ENCODE measurements around the gene LRRC66. TPM values are rescaled to one million over a fixed set of nuclear protein-coding genes. Genes with fewer than 3 reads are reported as not detected.
A peak's percentile ranks its signal among the peaks of the same experiment; 100 is the strongest.

The LRRC66 gene
- total RNA-seq, 2 donors from 2014 or later, result 0.15 to 0.35 TPM

DNA sequence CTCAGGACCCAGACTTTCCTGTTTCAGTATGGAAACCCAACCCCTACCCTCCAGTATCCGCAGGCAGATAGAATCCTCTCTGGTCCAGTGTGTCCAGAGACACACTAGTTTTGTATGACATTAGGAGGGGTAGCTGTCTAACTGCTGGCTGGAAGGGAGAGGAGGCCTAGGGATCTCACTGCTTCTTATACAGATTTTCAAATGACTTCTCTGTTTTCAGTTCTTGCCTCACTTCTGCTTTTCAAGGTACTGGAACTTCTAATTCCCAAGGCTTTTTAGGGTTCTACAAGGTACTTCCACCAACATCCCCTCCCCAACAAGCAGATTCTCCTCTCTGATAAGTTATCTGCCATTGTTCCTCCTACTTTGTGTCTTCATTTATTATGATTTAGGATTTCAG lies 11.8 kb upstream of the LRRC66 start:
- Mint-ChIP-seq H3K27me3 (ENCODE audit: insufficient read depth) (no peaks in the 10 kb centered on the region), H3K27ac (peak overlapping the region; percentile 45), H3K4me1 (peaks cover 13% of the 10 kb centered on the region), H3K9me3 (no peaks in the 10 kb centered on the region), H3K36me3 (ENCODE audit: low read depth) (peaks cover 42% of the 10 kb centered on the region), H3K4me3 (no peak overlapping the region)
- Histone ChIP-seq H3K36me3 (ENCODE audit: control insufficient read depth, insufficient read depth, low read length) (peaks cover 67% of the 10 kb centered on the region), H3K27me3 (ENCODE audit: control insufficient read depth, insufficient read depth, low read length, poor library complexity, severe bottlenecking) (no peaks in the 10 kb centered on the region), H3K27ac (ENCODE audit: low read depth, low read length) (no peak overlapping the region), H3K9me3 (ENCODE audit: control insufficient read depth, low read length) (peaks cover 4% of the 10 kb centered on the region), H3K9ac (ENCODE audit: extremely low read depth, low read length, poor library complexity, severe bottlenecking) (no peak overlapping the region), H3K4me1 (ENCODE audit: control insufficient read depth, insufficient read depth, low read length) (no peaks in the 10 kb centered on the region), H3K4me3 (ENCODE audit: low read length) (no peak overlapping the region)
- 100% methylated on average over 1 of the region's 1 CpG; no CpG with 5 or more reads in 1 of the 2 experiments for WGBS, 2 experiments (ENCODE audit: insufficient coverage in 1 of 2, insufficient read length in 1 of 2)
- TF ChIP-seq, protein P1, sequence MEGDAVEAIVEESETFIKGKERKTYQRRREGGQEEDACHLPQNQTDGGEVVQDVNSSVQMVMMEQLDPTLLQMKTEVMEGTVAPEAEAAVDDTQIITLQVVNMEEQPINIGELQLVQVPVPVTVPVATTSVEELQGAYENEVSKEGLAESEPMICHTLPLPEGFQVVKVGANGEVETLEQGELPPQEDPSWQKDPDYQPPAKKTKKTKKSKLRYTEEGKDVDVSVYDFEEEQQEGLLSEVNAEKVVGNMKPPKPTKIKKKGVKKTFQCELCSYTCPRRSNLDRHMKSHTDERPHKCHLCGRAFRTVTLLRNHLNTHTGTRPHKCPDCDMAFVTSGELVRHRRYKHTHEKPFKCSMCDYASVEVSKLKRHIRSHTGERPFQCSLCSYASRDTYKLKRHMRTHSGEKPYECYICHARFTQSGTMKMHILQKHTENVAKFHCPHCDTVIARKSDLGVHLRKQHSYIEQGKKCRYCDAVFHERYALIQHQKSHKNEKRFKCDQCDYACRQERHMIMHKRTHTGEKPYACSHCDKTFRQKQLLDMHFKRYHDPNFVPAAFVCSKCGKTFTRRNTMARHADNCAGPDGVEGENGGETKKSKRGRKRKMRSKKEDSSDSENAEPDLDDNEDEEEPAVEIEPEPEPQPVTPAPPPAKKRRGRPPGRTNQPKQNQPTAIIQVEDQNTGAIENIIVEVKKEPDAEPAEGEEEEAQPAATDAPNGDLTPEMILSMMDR (conservative IDR thresholded peaks at IDR 0.05), result no peak
- DNase-seq, result no peak

DNA sequence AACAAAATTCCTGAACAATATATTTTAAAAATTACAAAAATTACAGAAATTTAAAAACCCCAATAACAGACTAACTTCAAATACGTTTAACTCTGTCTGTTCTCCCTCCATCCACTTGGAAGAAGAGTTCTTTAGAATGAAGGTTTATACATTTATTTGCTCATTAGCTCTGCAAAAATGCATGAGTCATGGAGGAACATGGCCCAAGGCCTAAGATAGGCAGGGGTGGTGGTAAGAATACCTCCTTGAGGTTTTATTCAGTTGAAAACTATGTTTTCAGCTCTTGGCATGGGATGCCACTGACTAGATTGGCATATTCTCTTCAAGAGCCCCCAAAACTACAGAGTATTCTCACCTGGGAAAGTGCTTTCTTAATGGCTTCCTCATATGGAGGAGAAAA lies 8.8 kb upstream of the LRRC66 start:
- no peak for DNase-seq
- no peaks in the 10 kb centered on the region for H3K27me3 Mint-ChIP-seq (ENCODE audit: insufficient read depth)
- no peaks in the 10 kb centered on the region for H3K4me1 ChIP-seq (ENCODE audit: control insufficient read depth, insufficient read depth, low read length)
- H3K4me3 Mint-ChIP-seq, result no peak overlapping the region
- no peaks in the 10 kb centered on the region for H3K9me3 Mint-ChIP-seq
- no peak overlapping the region for H3K27ac ChIP-seq (ENCODE audit: low read depth, low read length)
- no CpG with 5 or more reads among the region's 1 CpG for WGBS, 2 experiments (ENCODE audit: insufficient coverage in 1 of 2, insufficient read length in 1 of 2)
- no peak overlapping the region for H3K27ac Mint-ChIP-seq
- peaks cover 60% of the 10 kb centered on the region for H3K36me3 Mint-ChIP-seq (ENCODE audit: low read depth)
- no peak overlapping the region for H3K9ac ChIP-seq (ENCODE audit: extremely low read depth, low read length, poor library complexity, severe bottlenecking)
- no peaks in the 10 kb centered on the region for H3K27me3 ChIP-seq (ENCODE audit: control insufficient read depth, insufficient read depth, low read length, poor library complexity, severe bottlenecking)
- peaks cover 85% of the 10 kb centered on the region for H3K36me3 ChIP-seq (ENCODE audit: control insufficient read depth, insufficient read depth, low read length)
- TF ChIP-seq, protein P1 (conservative IDR thresholded peaks at IDR 0.05), result no peak
- no peak overlapping the region for H3K4me3 ChIP-seq (ENCODE audit: low read length)
- peaks cover 4% of the 10 kb centered on the region for H3K4me1 Mint-ChIP-seq
- H3K9me3 ChIP-seq (ENCODE audit: control insufficient read depth, low read length), result peaks cover 4% of the 10 kb centered on the region

DNA sequence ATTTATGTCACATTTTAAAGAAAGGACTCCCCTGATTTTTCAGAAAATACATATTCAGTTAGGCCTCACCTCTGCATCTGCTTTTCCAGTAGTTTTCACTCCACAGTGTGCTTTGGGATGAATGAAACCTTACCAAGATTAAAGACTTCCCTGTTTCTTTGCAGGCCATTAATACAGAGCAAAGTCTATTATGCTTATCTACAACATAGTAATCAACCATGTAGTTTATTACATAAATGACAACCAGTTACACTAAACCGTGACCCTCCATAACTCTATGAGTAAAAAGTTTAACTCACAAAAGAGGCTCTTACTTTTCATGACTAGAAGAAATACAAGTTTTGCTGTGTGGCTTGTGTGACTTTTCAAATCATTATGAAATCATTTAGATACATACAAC lies 2.3 kb downstream of the LRRC66 start:
- Histone ChIP-seq H3K4me3 (ENCODE audit: low read length) (no peak overlapping the region), H3K9ac (ENCODE audit: extremely low read depth, low read length, poor library complexity, severe bottlenecking) (no peak overlapping the region), H3K27me3 (ENCODE audit: control insufficient read depth, insufficient read depth, low read length, poor library complexity, severe bottlenecking) (no peaks in the 10 kb centered on the region), H3K9me3 (ENCODE audit: control insufficient read depth, low read length) (no peaks in the 10 kb centered on the region), H3K4me1 (ENCODE audit: control insufficient read depth, insufficient read depth, low read length) (peaks cover 11% of the 10 kb centered on the region), H3K36me3 (ENCODE audit: control insufficient read depth, insufficient read depth, low read length) (peaks cover 19% of the 10 kb centered on the region), H3K27ac (ENCODE audit: low read depth, low read length) (no peak overlapping the region)
- Mint-ChIP-seq H3K9me3 (no peaks in the 10 kb centered on the region), H3K27me3 (ENCODE audit: insufficient read depth) (no peaks in the 10 kb centered on the region), H3K36me3 (ENCODE audit: low read depth) (peaks cover 12% of the 10 kb centered on the region), H3K4me3 (no peak overlapping the region), H3K27ac (no peak overlapping the region), H3K4me1 (peaks cover 16% of the 10 kb centered on the region)
- TF ChIP-seq, protein P1 (conservative IDR thresholded peaks at IDR 0.05), result no peak
- no peak for DNase-seq
- 0% methylated on average over 1 of the region's 1 CpG; no CpG with 5 or more reads in 1 of the 2 experiments for WGBS, 2 experiments (ENCODE audit: insufficient coverage in 1 of 2, insufficient read length in 1 of 2)
